OCI-LY3 (cell line): ENCODE measurements around the gene DMBX1.

Source experiments
- H2AFZ ChIP-seq: fragments of 200-600, 300-600 bp; shearing (Covaris generic); 2 replicates; pipeline ENCODE4 v1.6.0; 2014; ENCODE audit warnings: antibody characterized with exemption, low read depth, low read length
- H3K27ac ChIP-seq: fragments of 200-600, 300-600 bp; sonication (generic); 2 replicates; pipeline ENCODE4 v1.5.1; 2014; ENCODE audit warnings: mild to moderate bottlenecking, low read length, moderate library complexity, mixed read lengths
- H3K27me3 ChIP-seq: fragments of 200-600, 300-600 bp; sonication (generic); 2 replicates; pipeline ENCODE4 v1.6.1; 2014; ENCODE audit warnings: low read depth, low read length, mixed read lengths
- H3K36me3 ChIP-seq: fragments of 200-600, 300-600 bp; sonication (generic); replicated peaks from 2 replicates; pipeline ENCODE3; 2014; ENCODE audit warnings: low read depth, low read length, mixed read lengths
- H3K4me1 ChIP-seq: fragments of 300-600, 200-600 bp; sonication (generic); 2 replicates; pipeline ENCODE4 v1.6.1; 2014; ENCODE audit warnings: low read length, mixed read lengths
- H3K4me2 ChIP-seq: fragments of 200-600, 300-600 bp; sonication (generic); 2 replicates; pipeline ENCODE4 v1.6.1; 2014; ENCODE audit warnings: low read length, mixed read lengths
- H3K4me3 ChIP-seq: fragments of 300-600, 200-600 bp; sonication (generic); 2 replicates; pipeline ENCODE4 v1.5.1; 2014; ENCODE audit warnings: antibody characterized with exemption, mild to moderate bottlenecking, low read length, moderate library complexity
- H3K79me2 ChIP-seq: fragments of 300-600, 200-600 bp; shearing (Covaris generic); 2 replicates; pipeline ENCODE4 v1.6.1; 2014; ENCODE audit warnings: mild to moderate bottlenecking, low read length, mixed read lengths
- H3K9ac ChIP-seq: fragments of 300-600, 200-600 bp; shearing (Covaris generic); 2 replicates; pipeline ENCODE4 v1.6.0; 2014; ENCODE audit warnings: mild to moderate bottlenecking, low read length, moderate library complexity
- H3K9me3 ChIP-seq: fragments of 200-600, 300-600 bp; shearing (Covaris generic); 2 replicates; pipeline ENCODE4 v1.6.1; 2014; ENCODE audit warnings: low read length, mixed read lengths; ENCODE audit not compliant: insufficient read depth
- H4K20me1 ChIP-seq: fragments of 200-600, 300-600 bp; sonication (generic); 2 replicates; pipeline ENCODE4 v1.6.1; 2016; ENCODE audit warnings: low read length, mixed read lengths; ENCODE audit not compliant: insufficient read depth
- CTCF ChIP-seq: fragments of 200-600, 300-600 bp; sonication (generic); IDR thresholded peaks from 2 replicates; pipeline ENCODE4 v1.5.1; 2014; ENCODE audit warnings: antibody characterized with exemption, low read length, low read depth
- EZH2phosphoT487 ChIP-seq: fragments of 200-600 bp; shearing (Covaris generic); IDR thresholded peaks from 2 replicates; pipeline ENCODE4 v1.6.1; 2018; ENCODE audit warnings: antibody characterized with exemption, mixed run types, low read depth

The DMBX1 gene

GRCh38 chr1:46517010-46517600 lies 27.5 kb downstream of the DMBX1 start:
- no peak for TF ChIP-seq EZH2phosphoT487
- Histone ChIP-seq H3K27ac (no peak overlapping the region), H3K4me1 (peaks cover 17% of the 10 kb centered on the region), H3K36me3 (no peaks in the 10 kb centered on the region), H3K27me3 (no peaks in the 10 kb centered on the region), H3K9ac (no peak overlapping the region), H2AFZ (no peak overlapping the region), H3K4me2 (no peak overlapping the region), H3K79me2 (no peaks in the 10 kb centered on the region), H3K9me3 (no peaks in the 10 kb centered on the region), H4K20me1 (no peaks in the 10 kb centered on the region), H3K4me3 (no peak overlapping the region)

GRCh38 chr1:46517932-46518498 lies 28.4 kb downstream of the DMBX1 start:
- H3K9ac ChIP-seq: no peak overlapping the region
- no peaks in the 10 kb centered on the region for H3K27me3 ChIP-seq
- no peak overlapping the region for H3K4me2 ChIP-seq
- no peaks in the 10 kb centered on the region for H3K79me2 ChIP-seq
- no peak overlapping the region for H3K4me3 ChIP-seq
- H3K4me1 ChIP-seq: peaks cover 21% of the 10 kb centered on the region
- H3K9me3 ChIP-seq: no peaks in the 10 kb centered on the region
- no peak for TF ChIP-seq EZH2phosphoT487
- TF ChIP-seq CTCF: no peak
- H2AFZ ChIP-seq: no peak overlapping the region
- H3K27ac ChIP-seq: no peak overlapping the region
- no peaks in the 10 kb centered on the region for H3K36me3 ChIP-seq
- no peaks in the 10 kb centered on the region for H4K20me1 ChIP-seq

GRCh38 chr1:46519209-46519608 lies 29.6 kb downstream of the DMBX1 start:
- H3K9me3 ChIP-seq: no peaks in the 10 kb centered on the region
- H3K4me1 ChIP-seq: peaks cover 18% of the 10 kb centered on the region

GRCh38 chr1:46520063-46520911 lies 30.7 kb downstream of the DMBX1 start:
- H4K20me1 ChIP-seq: no peaks in the 10 kb centered on the region
- no peak overlapping the region for H3K27ac ChIP-seq
- no peaks in the 10 kb centered on the region for H3K9me3 ChIP-seq
- TF ChIP-seq CTCF (no peak), EZH2phosphoT487 (no peak)
- H3K4me2 ChIP-seq: no peak overlapping the region
- H3K27me3 ChIP-seq: no peaks in the 10 kb centered on the region
- no peak overlapping the region for H2AFZ ChIP-seq
- no peaks in the 10 kb centered on the region for H3K79me2 ChIP-seq
- peaks cover 18% of the 10 kb centered on the region for H3K4me1 ChIP-seq
- no peak overlapping the region for H3K4me3 ChIP-seq
- H3K9ac ChIP-seq: no peak overlapping the region
- no peaks in the 10 kb centered on the region for H3K36me3 ChIP-seq

More at GRCh38 chr1:46519209-46519608, 29.6 kb downstream of the DMBX1 start:
- no peaks in the 10 kb centered on the region for H3K36me3 ChIP-seq
- no peak overlapping the region for H2AFZ ChIP-seq
- no peak overlapping the region for H3K4me2 ChIP-seq
- no peaks in the 10 kb centered on the region for H3K79me2 ChIP-seq
- no peak overlapping the region for H3K9ac ChIP-seq
- no peaks in the 10 kb centered on the region for H3K27me3 ChIP-seq
- no peak for TF ChIP-seq EZH2phosphoT487
- TF ChIP-seq CTCF: no peak
- H3K4me3 ChIP-seq: no peak overlapping the region
- no peak overlapping the region for H3K27ac ChIP-seq
- H4K20me1 ChIP-seq: no peaks in the 10 kb centered on the region
